ENCODE results near the gene CEP55. TPM values are rescaled to one million over a fixed set of nuclear protein-coding genes. Genes with fewer than 3 reads are reported as not detected.

CEP55 gene
- total RNA-seq, 1 experiment from 2014 or later = 68.5 TPM

DNA sequence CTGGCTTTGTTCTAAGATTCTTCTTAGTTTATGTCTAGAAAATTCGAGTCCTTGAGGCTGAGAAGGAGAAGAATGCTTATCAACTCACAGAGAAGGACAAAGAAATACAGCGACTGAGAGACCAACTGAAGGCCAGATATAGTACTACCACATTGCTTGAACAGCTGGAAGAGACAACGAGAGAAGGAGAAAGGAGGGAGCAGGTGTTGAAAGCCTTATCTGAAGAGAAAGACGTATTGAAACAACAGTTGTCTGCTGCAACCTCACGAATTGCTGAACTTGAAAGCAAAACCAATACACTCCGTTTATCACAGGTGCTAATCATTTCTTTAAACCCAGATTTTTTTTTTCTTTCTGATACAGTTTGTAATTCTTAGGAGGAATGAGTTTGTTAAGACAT is 6.7 kb downstream of the CEP55 start:
- intact Hi-C loops (cut with micrococcal nuclease; ENCODE audit: unreplicated experiment) = no loop called here
- H3K36me3 ChIP-seq (ENCODE audit: insufficient read depth, low read length, poor library complexity, severe bottlenecking) = peaks cover 60% of the 10 kb centered on the region

GRCh38 chr10:93505075-93505474 is 8.7 kb downstream of the CEP55 start:
- Histone ChIP-seq H3K9me3 (ENCODE audit: low read depth, low read length, poor library complexity, severe bottlenecking) (no peaks in the 10 kb centered on the region), H3K36me3 (ENCODE audit: insufficient read depth, low read length, poor library complexity, severe bottlenecking) (peaks cover 75% of the 10 kb centered on the region), H3K27me3 (replicated peaks; ENCODE audit: insufficient read depth, low read depth, low read length, poor library complexity) (no peaks in the 10 kb centered on the region), H3K4me3 (ENCODE audit: low read depth, low read length, poor library complexity, severe bottlenecking) (no peak overlapping the region), H3K27ac (ENCODE audit: low read depth, low read length, poor library complexity, severe bottlenecking) (no peak overlapping the region), H3K4me1 (ENCODE audit: insufficient read depth, low read length, poor library complexity, severe bottlenecking) (no peaks in the 10 kb centered on the region)
- TF ChIP-seq EZH2 (IDR thresholded peaks at IDR 0.05; ENCODE audit: borderline replicate concordance, low read depth, low read length, poor library complexity, severe bottlenecking) = no peak
- no peak for TF ChIP-seq CTCF (conservative IDR thresholded peaks at IDR 0.05; ENCODE audit: low read depth, low read length)
- DNase-seq (ENCODE audit: low spot score) = no peak
- intact Hi-C loops (cut with micrococcal nuclease; ENCODE audit: unreplicated experiment) = no loop called here
- BruUV-seq (replicated peaks) = no TSS peak
- POLR2A ChIA-PET (ENCODE audit: low non-redundant PET) = no interaction called here
- CTCF ChIA-PET = no interaction called here

More for the DNA sequence above, 6.7 kb downstream of the CEP55 start:
- ChIA-PET POLR2A (ENCODE audit: low non-redundant PET) (no interaction called here), CTCF (no interaction called here)
- H3K27me3 ChIP-seq (replicated peaks; ENCODE audit: insufficient read depth, low read depth, low read length, poor library complexity) = no peaks in the 10 kb centered on the region
- TF ChIP-seq CTCF (conservative IDR thresholded peaks at IDR 0.05; ENCODE audit: low read depth, low read length) (no peak), EZH2 (IDR thresholded peaks at IDR 0.05; ENCODE audit: borderline replicate concordance, low read depth, low read length, poor library complexity, severe bottlenecking) (no peak)
- H3K4me1 ChIP-seq (ENCODE audit: insufficient read depth, low read length, poor library complexity, severe bottlenecking) = no peaks in the 10 kb centered on the region
- H3K9me3 ChIP-seq (ENCODE audit: low read depth, low read length, poor library complexity, severe bottlenecking) = no peaks in the 10 kb centered on the region
- BruUV-seq (replicated peaks) = no TSS peak
- no peak overlapping the region for H3K4me3 ChIP-seq (ENCODE audit: low read depth, low read length, poor library complexity, severe bottlenecking)
- H3K27ac ChIP-seq (ENCODE audit: low read depth, low read length, poor library complexity, severe bottlenecking) = no peak overlapping the region
- no peak for DNase-seq (ENCODE audit: low spot score)

- H3K4me1 ChIP-seq (ENCODE audit: insufficient read depth, low read length, poor library complexity, severe bottlenecking) = no peaks in the 10 kb centered on the region
- intact Hi-C loops (cut with micrococcal nuclease; ENCODE audit: unreplicated experiment) = no loop called here
- H3K27ac ChIP-seq (ENCODE audit: low read depth, low read length, poor library complexity, severe bottlenecking) = no peak overlapping the region
- peaks cover 62% of the 10 kb centered on the region for H3K36me3 ChIP-seq (ENCODE audit: insufficient read depth, low read length, poor library complexity, severe bottlenecking)
- POLR2A ChIA-PET (ENCODE audit: low non-redundant PET) = no interaction called here
- no TSS peak for BruUV-seq (replicated peaks)
- CTCF ChIA-PET = no interaction called here
- H3K27me3 ChIP-seq (replicated peaks; ENCODE audit: insufficient read depth, low read depth, low read length, poor library complexity) = no peaks in the 10 kb centered on the region
- no peak for TF ChIP-seq EZH2 (IDR thresholded peaks at IDR 0.05; ENCODE audit: borderline replicate concordance, low read depth, low read length, poor library complexity, severe bottlenecking)
- no peak for TF ChIP-seq CTCF (conservative IDR thresholded peaks at IDR 0.05; ENCODE audit: low read depth, low read length)
- no peak overlapping the region for H3K4me3 ChIP-seq (ENCODE audit: low read depth, low read length, poor library complexity, severe bottlenecking)
- H3K9me3 ChIP-seq (ENCODE audit: low read depth, low read length, poor library complexity, severe bottlenecking) = no peaks in the 10 kb centered on the region
- no peak for DNase-seq (ENCODE audit: low spot score)
Measured at GRCh38 chr10:93509816-93510215, 13.4 kb downstream of the CEP55 start.
